IPS-18c (cell line): Measurements from ENCODE around the gene HTATSF1.
A peak's percentile ranks its signal among the peaks of the same experiment; 100 is the strongest.

Experiments used
- H3K4me3 ChIP-seq: 2 replicates; pipeline ENCODE4 v1.7.0; 2013; ENCODE audit warnings: low read depth, mild to moderate bottlenecking, low read length, moderate library complexity; ENCODE audit not compliant: insufficient read depth
- H3K9me3 ChIP-seq: one replicate; pipeline ENCODE4 v1.6.1; 2013; ENCODE audit warnings: mild to moderate bottlenecking, low read length, moderate library complexity; ENCODE audit not compliant: control insufficient read depth, insufficient read depth

HTATSF1 gene

GRCh38 chrX:136491832-136492231, 5.6 kb upstream of the HTATSF1 start:
- Histone ChIP-seq H3K9me3 (no peaks in the 10 kb centered on the region), H3K4me3 (no peak overlapping the region)

- H3K9me3 ChIP-seq, result no peaks in the 10 kb centered on the region
- no peak overlapping the region for H3K4me3 ChIP-seq
Measured at GRCh38 chrX:136493011-136493410, 4.4 kb upstream of the HTATSF1 start.

GRCh38 chrX:136495043-136495442, 2.3 kb upstream of the HTATSF1 start:
- Histone ChIP-seq H3K9me3 (no peaks in the 10 kb centered on the region), H3K4me3 (no peak overlapping the region)

- peak overlapping the region; percentile 50; the same call in 1 of the 2 replicates for H3K4me3 ChIP-seq
- H3K9me3 ChIP-seq, result no peaks in the 10 kb centered on the region
Measured at GRCh38 chrX:136496186-136496763, 1.1 kb upstream of the HTATSF1 start.

- Histone ChIP-seq H3K9me3 (no peaks in the 10 kb centered on the region), H3K4me3 (peak overlapping the region; percentile 75; the same call in 1 of the 2 replicates)
Measured at GRCh38 chrX:136496764-136497555, 432 bp upstream of the HTATSF1 start.

GRCh38 chrX:136519069-136519468, 21.7 kb downstream of the HTATSF1 start:
- H3K4me3 ChIP-seq, result no peak overlapping the region
- H3K9me3 ChIP-seq, result peaks cover 6% of the 10 kb centered on the region

GRCh38 chrX:136523770-136524169, 26.4 kb downstream of the HTATSF1 start:
- Histone ChIP-seq H3K9me3 (peaks cover 8% of the 10 kb centered on the region), H3K4me3 (no peak overlapping the region)

- H3K9me3 ChIP-seq, result peaks cover 6% of the 10 kb centered on the region
- no peak overlapping the region for H3K4me3 ChIP-seq
Measured at GRCh38 chrX:136525738-136526606, 28.6 kb downstream of the HTATSF1 start.

GRCh38 chrX:136528645-136529315, 31.4 kb downstream of the HTATSF1 start:
- peaks cover 11% of the 10 kb centered on the region for H3K9me3 ChIP-seq
- no peak overlapping the region for H3K4me3 ChIP-seq

GRCh38 chrX:136529795-136530194, 32.4 kb downstream of the HTATSF1 start:
- H3K9me3 ChIP-seq, result peaks cover 11% of the 10 kb centered on the region

GRCh38 chrX:136531951-136532350, 34.6 kb downstream of the HTATSF1 start, which contains the start of gene VGLL1:
TSS of gene VGLL1 (plus strand) at chrX:136532215. CDS start at chrX:136536021, 3,806 bp downstream.
- Histone ChIP-seq H3K9me3 (peaks cover 13% of the 10 kb centered on the region), H3K4me3 (no peak within 1 kb of the TSS)

More at GRCh38 chrX:136529795-136530194, 32.4 kb downstream of the HTATSF1 start:
- no peak overlapping the region for H3K4me3 ChIP-seq

GRCh38 chrX:136534131-136534530, 36.7 kb downstream of the HTATSF1 start:
- Histone ChIP-seq H3K9me3 (peaks cover 11% of the 10 kb centered on the region), H3K4me3 (no peak overlapping the region)

GRCh38 chrX:136538811-136539210, 41.4 kb downstream of the HTATSF1 start:
- H3K9me3 ChIP-seq, result peaks cover 19% of the 10 kb centered on the region
- no peak overlapping the region for H3K4me3 ChIP-seq

- H3K9me3 ChIP-seq, result peaks cover 19% of the 10 kb centered on the region
Measured at GRCh38 chrX:136540226-136540625, 42.8 kb downstream of the HTATSF1 start.

GRCh38 chrX:136541294-136541693, 43.9 kb downstream of the HTATSF1 start:
- Histone ChIP-seq H3K9me3 (peaks cover 17% of the 10 kb centered on the region), H3K4me3 (no peak overlapping the region)

More at GRCh38 chrX:136540226-136540625, 42.8 kb downstream of the HTATSF1 start:
- no peak overlapping the region for H3K4me3 ChIP-seq

- Histone ChIP-seq H3K4me3 (no peak overlapping the region), H3K9me3 (peaks cover 17% of the 10 kb centered on the region)
Measured at GRCh38 chrX:136542281-136542680, 44.9 kb downstream of the HTATSF1 start.

GRCh38 chrX:136546371-136546781, 49.0 kb downstream of the HTATSF1 start:
- Histone ChIP-seq H3K9me3 (peaks cover 12% of the 10 kb centered on the region), H3K4me3 (no peak overlapping the region)
